Stimulated activated CD8-positive, alpha-beta memory T cell treated with anti-CD3 and anti-CD28 coated beads, Interleukin-12 subunit alpha, Interleukin-12 subunit beta, amount 100 ng/mL, for 4 hours (primary cell): ENCODE measurements around the gene DMBX1.

Experiments used
- DNase-seq: peaks from one replicate; pipeline ENCODE4 v3.0.0-alpha.2; 2020; ENCODE audit warnings: low read depth

Gene DMBX1

GRCh38 chr1:46483589-46483988 is 6.0 kb upstream of the DMBX1 start:
- DNase-seq, result no peak

GRCh38 chr1:46484783-46485490 is 4.7 kb upstream of the DMBX1 start:
- no peak for DNase-seq

GRCh38 chr1:46485564-46486431 is 3.8 kb upstream of the DMBX1 start:
- DNase-seq, result no peak

GRCh38 chr1:46486432-46487015 is 3.1 kb upstream of the DMBX1 start:
- no peak for DNase-seq

GRCh38 chr1:46487818-46488218 is 1.8 kb upstream of the DMBX1 start:
- DNase-seq, result no peak

GRCh38 chr1:46488343-46489168 is 1.1 kb upstream of the DMBX1 start:
- DNase-seq, result no peak

GRCh38 chr1:46489169-46489637 is 433 bp upstream of the DMBX1 start:
- DNase-seq, result peak; percentile 13

- no peak for DNase-seq
Observed at GRCh38 chr1:46490406-46490655, 695 bp downstream of the DMBX1 start.

- DNase-seq, result no peak
Observed at GRCh38 chr1:46490656-46491442, 1.2 kb downstream of the DMBX1 start.

- DNase-seq, result no peak
Observed at GRCh38 chr1:46491443-46492268, 2.0 kb downstream of the DMBX1 start.

- DNase-seq, result no peak
Observed at GRCh38 chr1:46492269-46492853, 2.7 kb downstream of the DMBX1 start.

GRCh38 chr1:46492871-46493270 is 3.2 kb downstream of the DMBX1 start:
- no peak for DNase-seq

- DNase-seq, result no peak
Observed at GRCh38 chr1:46493316-46494032, 3.8 kb downstream of the DMBX1 start.

- DNase-seq, result no peak
Observed at GRCh38 chr1:46494910-46495309, 5.3 kb downstream of the DMBX1 start.

GRCh38 chr1:46495778-46496177 is 6.1 kb downstream of the DMBX1 start:
- no peak for DNase-seq

GRCh38 chr1:46496505-46496904 is 6.9 kb downstream of the DMBX1 start:
- DNase-seq, result no peak

GRCh38 chr1:46497020-46497419 is 7.4 kb downstream of the DMBX1 start:
- no peak for DNase-seq

- no peak for DNase-seq
Observed at GRCh38 chr1:46497665-46498064, 8.0 kb downstream of the DMBX1 start.

- DNase-seq, result no peak
Observed at GRCh38 chr1:46501528-46501927, 11.9 kb downstream of the DMBX1 start.

GRCh38 chr1:46503421-46503820 is 13.8 kb downstream of the DMBX1 start:
- DNase-seq, result no peak
